Endothelial cell of umbilical vein (primary cell): ENCODE data around the gene SORCS2. TPM values are rescaled to one million over a fixed set of nuclear protein-coding genes. Genes with fewer than 3 reads are reported as not detected.

Experiments used
- BruUV-seq: library from RNA; stranded (reverse); fragments of 400-500 nt; replicated peaks from 2 replicates; lab custom pipeline; 2021; lab: Mats Ljungman, UMichigan
- CTCF ChIA-PET: fragments of 300-600, 350-600 bp; sonication (Branson Sonifier 250); formaldehyde crosslinking; loops from one replicate; lab custom pipeline; 2021; ENCODE audit warnings: antibody characterized with exemption, inconsistent platforms; lab: Charles Lee
- POLR2A ChIA-PET: fragments of 300-600, 350-600 bp; sonication (Branson Sonifier 250); formaldehyde crosslinking; loops from one replicate; lab custom pipeline; 2021; ENCODE audit warnings: antibody characterized with exemption, inconsistent platforms; lab: Charles Lee
- DNase-seq: peaks from one replicate; pipeline ENCODE4 v3.0.0-alpha.2; 2011; ENCODE audit warnings: low read depth, low spot score
- FAIRE-seq: peaks from 2 replicates; lab custom pipeline; 2011; peaks lifted over from hg19 to GRCh38; lab: Jason Lieb, UNC
- H2AFZ ChIP-seq: 2 replicates; pipeline ENCODE4 v1.6.0; 2012; ENCODE audit warnings: low read depth, low read length, control low read depth, inconsistent platforms
- H3K27ac ChIP-seq: 2 replicates; pipeline ENCODE4 v1.5.1; 2011; ENCODE audit warnings: low read depth, mild to moderate bottlenecking, control low read depth, low read length, moderate library complexity; ENCODE audit not compliant: insufficient read depth
- H3K27me3 ChIP-seq, 2 experiments: 2 replicates each; pipeline versions ENCODE4 v1.6.0 to v1.6.1; 2011; ENCODE audit warnings: low read length in 2 of 2, mixed read lengths in 1 of 2; ENCODE audit not compliant: control insufficient read depth in 2 of 2, insufficient read depth in 2 of 2
- H3K36me3 ChIP-seq, 2 experiments: 2 replicates in 1 of 2; 3 replicates in 1 of 2; pipeline ENCODE4 v1.5.1; 2011; ENCODE audit warnings: low read length in 2 of 2, mild to moderate bottlenecking in 1 of 2, moderate library complexity in 1 of 2; ENCODE audit not compliant: control insufficient read depth in 2 of 2, insufficient read depth in 2 of 2; ENCODE audit errors: extremely low read depth in 1 of 2
- H3K4me1 ChIP-seq: 3 replicates; pipeline ENCODE4 v1.5.1; 2011; ENCODE audit warnings: mild to moderate bottlenecking, low read length; ENCODE audit not compliant: control insufficient read depth, insufficient read depth; ENCODE audit errors: extremely low read depth
- H3K4me2 ChIP-seq: 2 replicates; pipeline ENCODE4 v1.6.1; 2011; ENCODE audit warnings: low read length, control low read depth, mixed read lengths; ENCODE audit not compliant: insufficient read depth
- H3K4me3 ChIP-seq, 3 experiments: fragments of 200-600 bp in 1 of 3; sonication (generic), shearing (Covaris generic) in 1 of 3; replicated peaks in 1 of 3; 2 replicates each; pipeline ENCODE4 v1.5.1; 2011 to 2016; ENCODE audit warnings: control low read depth in 3 of 3, low read length in 3 of 3, mild to moderate bottlenecking in 2 of 3, inconsistent platforms in 1 of 3, low read depth in 1 of 3, moderate library complexity in 1 of 3; ENCODE audit not compliant: insufficient read depth in 1 of 3
- H3K79me2 ChIP-seq: 2 replicates; pipeline ENCODE4 v1.6.0; 2012; ENCODE audit warnings: low read length, inconsistent platforms; ENCODE audit not compliant: control insufficient read depth, insufficient read depth
- H3K9ac ChIP-seq: replicated peaks from 2 replicates; pipeline ENCODE3; 2011; ENCODE audit warnings: low read length, control low read depth; ENCODE audit not compliant: insufficient read depth; ENCODE audit errors: extremely low read depth
- H3K9me1 ChIP-seq: replicated peaks from 3 replicates; pipeline ENCODE4 v1.6.0; 2011; ENCODE audit warnings: mild to moderate bottlenecking, low read length; ENCODE audit not compliant: control insufficient read depth, insufficient read depth; ENCODE audit errors: extremely low read depth
- H3K9me3 ChIP-seq: replicated peaks from 2 replicates; pipeline ENCODE4 v1.5.1; 2012; ENCODE audit warnings: low read length, inconsistent platforms; ENCODE audit not compliant: control insufficient read depth, insufficient read depth
- H4K20me1 ChIP-seq: replicated peaks from 2 replicates; pipeline ENCODE3; 2011; ENCODE audit warnings: mild to moderate bottlenecking, low read length; ENCODE audit not compliant: control insufficient read depth, insufficient read depth; ENCODE audit errors: extremely low read depth
- EZH2 ChIP-seq: IDR thresholded peaks from 2 replicates; pipeline ENCODE4 v1.6.1; 2012; ENCODE audit warnings: borderline replicate concordance, low read depth, mild to moderate bottlenecking, moderate library complexity, low read length, inconsistent platforms; ENCODE audit not compliant: severe bottlenecking
- FOS ChIP-seq: IDR thresholded peaks from 2 replicates; pipeline ENCODE4 v1.6.1; 2011; ENCODE audit warnings: mild to moderate bottlenecking, low read length, moderate library complexity, borderline replicate concordance; ENCODE audit not compliant: insufficient read depth
- GATA2 ChIP-seq: IDR thresholded peaks from 2 replicates; pipeline ENCODE4 v1.7.0; 2011; ENCODE audit warnings: low read depth, mild to moderate bottlenecking, moderate library complexity, mixed read lengths, low read length; ENCODE audit not compliant: insufficient read length, insufficient read depth
- JUN ChIP-seq: IDR thresholded peaks from 2 replicates; pipeline ENCODE4 v1.6.1; 2011; ENCODE audit warnings: borderline replicate concordance, low read depth; ENCODE audit not compliant: insufficient read length, insufficient read depth
- MYC ChIP-seq: IDR thresholded peaks from one replicate; pipeline ENCODE4 v1.6.1; 2011; ENCODE audit warnings: mild to moderate bottlenecking, low read depth, low read length
- POLR2A ChIP-seq: IDR thresholded peaks from 2 replicates; pipeline ENCODE4 v1.6.1; 2012; ENCODE audit warnings: low read depth, mild to moderate bottlenecking, control low read depth, low read length
- POLR2AphosphoS5 ChIP-seq: IDR thresholded peaks from 2 replicates; pipeline ENCODE4 v1.6.1; 2012; ENCODE audit warnings: low read depth, mild to moderate bottlenecking, control low read depth, low read length, moderate library complexity; ENCODE audit not compliant: insufficient read depth
- dilution Hi-C: fragments of 300-500 bp; cut with MboI; formaldehyde crosslinking; loops from one replicate; pipeline ENCODE4 v1.15.0; 2019; ENCODE audit warnings: low sequenced_read_pairs; ENCODE audit not compliant: extremely low pct_ligation_motif_present
- intact Hi-C: fragments of 100-400 bp; cut with micrococcal nuclease; formaldehyde crosslinking; loops from one replicate; pipeline ENCODE4 v1.10.0; 2022
- polyA plus RNA-seq, 4 experiments: library from polyadenylated mRNA; depleted of rRNA in 3 of 4; stranded (reverse) in 3 of 4; unstranded in 1 of 4; fragments of >200 nt; gene quantifications; 2 replicates each; pipeline versions ENCODE4 v1.2.1 to v1.2.3, GENCODE V29; 2011 to 2012; ENCODE audit warnings: missing spikeins in 1 of 4
- total RNA-seq: library from RNA; stranded (reverse); gene quantifications from 2 replicates; pipeline ENCODE4 v1.2.3, GENCODE V29; 2021
- TF ChIP-seq, protein P1 (sequence below): IDR thresholded peaks from 2 replicates; pipeline ENCODE4 v1.6.1; 2011; ENCODE audit not compliant: insufficient read depth, insufficient read length
- TF ChIP-seq, protein P2 (sequence below), 2 donors: IDR thresholded peaks; 1 replicate in 1 of 2; 2 replicates in 1 of 2; pipeline ENCODE4 v1.5.1; 2011; ENCODE audit warnings: low read length in 2 of 2, mild to moderate bottlenecking in 2 of 2, moderate library complexity in 2 of 2, control low read depth in 1 of 2, inconsistent platforms in 1 of 2, low read depth in 1 of 2; ENCODE audit not compliant: insufficient read depth in 1 of 2; ENCODE audit errors: extremely low read depth in 1 of 2

The SORCS2 gene
- total and polyA plus RNA-seq, 2 donors (not counting 3 experiments of a cell fraction or from before 2014, with no cell fraction given): not detected

DNA sequence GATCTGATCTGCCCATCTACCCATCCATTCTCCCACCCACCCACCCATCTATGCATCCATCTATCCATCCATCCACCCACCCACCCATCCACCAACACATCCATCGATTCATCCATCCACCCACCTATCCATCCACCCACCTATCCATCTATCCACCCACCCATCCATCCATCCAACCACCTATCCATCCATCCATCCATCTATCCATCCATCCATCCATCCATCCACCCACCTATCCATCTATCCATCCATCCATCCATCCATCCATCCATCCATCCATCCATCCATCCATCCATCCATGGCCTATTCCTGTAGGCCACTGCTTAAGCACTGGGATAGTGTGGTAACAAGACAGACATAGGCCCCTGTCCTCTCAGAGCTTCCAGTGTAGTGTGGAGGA, 69.8 kb downstream of the SORCS2 start:
- dilution Hi-C loops: no loop called here

More for the DNA sequence above, 69.8 kb downstream of the SORCS2 start:
- H3K9me3 ChIP-seq: no peaks in the 10 kb centered on the region
- no TSS peak for BruUV-seq
- no peak overlapping the region for H2AFZ ChIP-seq
- intact Hi-C loops: no loop called here
- H3K4me2 ChIP-seq: no peak overlapping the region
- no peak for FAIRE-seq
- H3K36me3 ChIP-seq: no peaks in the 10 kb centered on the region
- TF ChIP-seq, protein P1, sequence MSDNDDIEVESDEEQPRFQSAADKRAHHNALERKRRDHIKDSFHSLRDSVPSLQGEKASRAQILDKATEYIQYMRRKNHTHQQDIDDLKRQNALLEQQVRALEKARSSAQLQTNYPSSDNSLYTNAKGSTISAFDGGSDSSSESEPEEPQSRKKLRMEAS: no peak
- TF ChIP-seq FOS (no peak), GATA2 (no peak), MYC (no peak), POLR2A (no peak), EZH2 (no peak), POLR2AphosphoS5 (no peak), JUN (no peak)
- TF ChIP-seq, protein P2, sequence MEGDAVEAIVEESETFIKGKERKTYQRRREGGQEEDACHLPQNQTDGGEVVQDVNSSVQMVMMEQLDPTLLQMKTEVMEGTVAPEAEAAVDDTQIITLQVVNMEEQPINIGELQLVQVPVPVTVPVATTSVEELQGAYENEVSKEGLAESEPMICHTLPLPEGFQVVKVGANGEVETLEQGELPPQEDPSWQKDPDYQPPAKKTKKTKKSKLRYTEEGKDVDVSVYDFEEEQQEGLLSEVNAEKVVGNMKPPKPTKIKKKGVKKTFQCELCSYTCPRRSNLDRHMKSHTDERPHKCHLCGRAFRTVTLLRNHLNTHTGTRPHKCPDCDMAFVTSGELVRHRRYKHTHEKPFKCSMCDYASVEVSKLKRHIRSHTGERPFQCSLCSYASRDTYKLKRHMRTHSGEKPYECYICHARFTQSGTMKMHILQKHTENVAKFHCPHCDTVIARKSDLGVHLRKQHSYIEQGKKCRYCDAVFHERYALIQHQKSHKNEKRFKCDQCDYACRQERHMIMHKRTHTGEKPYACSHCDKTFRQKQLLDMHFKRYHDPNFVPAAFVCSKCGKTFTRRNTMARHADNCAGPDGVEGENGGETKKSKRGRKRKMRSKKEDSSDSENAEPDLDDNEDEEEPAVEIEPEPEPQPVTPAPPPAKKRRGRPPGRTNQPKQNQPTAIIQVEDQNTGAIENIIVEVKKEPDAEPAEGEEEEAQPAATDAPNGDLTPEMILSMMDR (IDR thresholded peaks at IDR 0.05; ENCODE audit: extremely low read depth in 1 of 2, insufficient read depth in 1 of 2, low read depth in 1 of 2, low read length in 2 of 2): no peak
- no peaks in the 10 kb centered on the region for H3K4me1 ChIP-seq
- no peaks in the 10 kb centered on the region for H4K20me1 ChIP-seq
- DNase-seq: no peak
- ChIA-PET POLR2A (no interaction called here), CTCF (no interaction called here)
- H3K79me2 ChIP-seq: no peaks in the 10 kb centered on the region
- no peak overlapping the region for H3K4me3 ChIP-seq
- no peaks in the 10 kb centered on the region for H3K9me1 ChIP-seq
- H3K9ac ChIP-seq: no peak overlapping the region
- no peak overlapping the region for H3K27ac ChIP-seq
- H3K27me3 ChIP-seq: no peaks in the 10 kb centered on the region
